HepG2 (cell line): ENCODE results near the gene SLC25A33. TPM values are rescaled to one million over a fixed set of nuclear protein-coding genes. Genes with fewer than 3 reads are reported as not detected.

Experiments used
- BHLHE40 ChIP-seq: IDR thresholded peaks from 2 replicates; pipeline ENCODE4 v1.6.1; 2011; ENCODE audit warnings: low read length, improper control_type of control experiment
- ERF ChIP-seq: IDR thresholded peaks from 2 replicates; pipeline ENCODE4 v1.6.1; 2018; ENCODE audit warnings: missing biosample characterization, missing genetic modification reagents
- FOXK1 ChIP-seq: sonication (generic); formaldehyde crosslinking; IDR thresholded peaks from 2 replicates; pipeline ENCODE4 v1.4.0; 2020; ENCODE audit warnings: low read depth, missing genetic modification reagents, borderline replicate concordance
- HOXA5 ChIP-seq: sonication (generic); formaldehyde crosslinking; IDR thresholded peaks from 2 replicates; pipeline ENCODE4 v1.4.0; 2020; ENCODE audit warnings: missing genetic modification reagents
- IRF1 ChIP-seq: sonication (generic); formaldehyde crosslinking; IDR thresholded peaks from 2 replicates; pipeline ENCODE4 v1.4.0; 2020; ENCODE audit warnings: low read depth, mild to moderate bottlenecking, missing genetic modification reagents
- KLF9 ChIP-seq: IDR thresholded peaks from 2 replicates; pipeline ENCODE4 v1.6.1; 2016; ENCODE audit warnings: low read depth
- MAF1 ChIP-seq: sonication (generic); formaldehyde crosslinking; IDR thresholded peaks from 2 replicates; pipeline ENCODE4 v1.5.0; 2020; ENCODE audit warnings: missing genetic modification reagents, borderline replicate concordance
- TFAP4 ChIP-seq: sonication (generic); IDR thresholded peaks from 2 replicates; pipeline ENCODE4 v1.6.1; 2016; ENCODE audit warnings: low read depth, borderline replicate concordance
- YY1 ChIP-seq: IDR thresholded peaks from 2 replicates; pipeline ENCODE4 v1.6.1; 2011; ENCODE audit warnings: low read length, low read depth, moderate library complexity, mild to moderate bottlenecking; ENCODE audit not compliant: insufficient read depth, insufficient replicate concordance
- ZBTB8A ChIP-seq: sonication (generic); formaldehyde crosslinking; IDR thresholded peaks from 2 replicates; pipeline ENCODE4 v1.4.0; 2020; ENCODE audit warnings: mild to moderate bottlenecking, low read depth, missing genetic modification reagents, borderline replicate concordance
- ZNF432 ChIP-seq: sonication (generic); formaldehyde crosslinking; IDR thresholded peaks from 2 replicates; pipeline ENCODE4 v1.5.0; 2020; ENCODE audit warnings: missing genetic modification reagents, mild to moderate bottlenecking, borderline replicate concordance
- ZNF484 ChIP-seq: sonication (generic); formaldehyde crosslinking; IDR thresholded peaks from 2 replicates; pipeline ENCODE4 v1.5.1; 2020; ENCODE audit warnings: mild to moderate bottlenecking, low read depth, missing genetic modification reagents, borderline replicate concordance
- ZNF547 ChIP-seq: sonication (generic); formaldehyde crosslinking; IDR thresholded peaks from 2 replicates; pipeline ENCODE4 v1.5.1; 2020; ENCODE audit warnings: mild to moderate bottlenecking, missing genetic modification reagents
- ZNF549 ChIP-seq: sonication (generic); formaldehyde crosslinking; IDR thresholded peaks from 2 replicates; pipeline ENCODE4 v1.5.0; 2020; ENCODE audit warnings: missing genetic modification reagents
- ZNF781 ChIP-seq: sonication (generic); formaldehyde crosslinking; IDR thresholded peaks from 2 replicates; pipeline ENCODE4 v1.5.1; 2020; ENCODE audit warnings: borderline replicate concordance, mild to moderate bottlenecking, missing genetic modification reagents; ENCODE audit errors: not compliant biosample characterization
- polyA plus RNA-seq, 8 experiments: library from polyadenylated mRNA; depleted of rRNA in 3 of 8; stranded (reverse) in 7 of 8; unstranded in 1 of 8; fragments of >200 nt; fragmentation: Illumina TruSeq in 4 of 8; extraction: Trizol in 4 of 8; gene quantifications; 2 replicates each; pipeline versions ENCODE4 v1.2.1 to v1.2.3, GENCODE V29; 2011 to 2016; ENCODE audit warnings: low read depth in 4 of 8, missing spikeins in 1 of 8, mixed read lengths in 1 of 8; ENCODE audit not compliant: insufficient read depth in 1 of 8
- total RNA-seq, 5 experiments: library from RNA; depleted of rRNA; stranded (reverse); fragments of >200 nt; fragmentation: Illumina TruSeq; extraction: Trizol; gene quantifications; 2 replicates each; pipeline ENCODE4 v1.2.3, GENCODE V29; 2016; ENCODE audit warnings: low read depth in 1 of 5
- TF ChIP-seq, protein P1 (sequence below): sonication (generic); formaldehyde crosslinking; conservative IDR thresholded peaks from 2 replicates; pipeline ENCODE4 v1.5.0; 2020; ENCODE audit warnings: missing genetic modification reagents
- TF ChIP-seq, protein P2 (sequence below): sonication (generic); formaldehyde crosslinking; conservative IDR thresholded peaks from 2 replicates; pipeline ENCODE4 v1.8.0; 2022; ENCODE audit warnings: mild to moderate bottlenecking, moderate library complexity, missing genetic modification reagents
- TF ChIP-seq, protein P3 (sequence below), 2 experiments: sonication (generic) in 1 of 2; formaldehyde crosslinking in 1 of 2; IDR thresholded peaks; 2 replicates each; pipeline versions ENCODE4 v1.4.0 to v1.6.1; 2016 to 2020; ENCODE audit warnings: borderline replicate concordance in 1 of 2, low read depth in 1 of 2, mild to moderate bottlenecking in 1 of 2, missing genetic modification reagents in 1 of 2

SLC25A33 gene
- total and polyA plus RNA-seq, 2 of the 13 experiments (the other 11 are each of a cell fraction or from before 2014, with no cell fraction given): 15.4 to 50.3 TPM

- TF ChIP-seq ZNF432 (CRISPR knock-in tag) (no peak), ZNF547 (CRISPR knock-in tag) (no peak), ZBTB8A (no peak), FOXK1 (CRISPR knock-in tag) (peak; percentile 59), ERF (CRISPR knock-in tag) (peak; percentile 92), HOXA5 (CRISPR knock-in tag) (0 out of 2 replicates have a peak, but pooled peaks have one; percentile 18), ZNF549 (CRISPR knock-in tag) (no peak), MAF1 (CRISPR knock-in tag) (no peak), TFAP4 (peak; percentile 56; the same call in 1 of the 2 replicates), KLF9 (CRISPR knock-in tag) (no peak; the same call in 1 of the 2 replicates), ZNF781 (CRISPR knock-in tag) (peak; percentile 46), IRF1 (CRISPR knock-in tag) (no peak), YY1 (peak; percentile 29), BHLHE40 (no peak; the same call in 1 of the 2 replicates), ZNF484 (no peak)
- TF ChIP-seq, protein P1, sequence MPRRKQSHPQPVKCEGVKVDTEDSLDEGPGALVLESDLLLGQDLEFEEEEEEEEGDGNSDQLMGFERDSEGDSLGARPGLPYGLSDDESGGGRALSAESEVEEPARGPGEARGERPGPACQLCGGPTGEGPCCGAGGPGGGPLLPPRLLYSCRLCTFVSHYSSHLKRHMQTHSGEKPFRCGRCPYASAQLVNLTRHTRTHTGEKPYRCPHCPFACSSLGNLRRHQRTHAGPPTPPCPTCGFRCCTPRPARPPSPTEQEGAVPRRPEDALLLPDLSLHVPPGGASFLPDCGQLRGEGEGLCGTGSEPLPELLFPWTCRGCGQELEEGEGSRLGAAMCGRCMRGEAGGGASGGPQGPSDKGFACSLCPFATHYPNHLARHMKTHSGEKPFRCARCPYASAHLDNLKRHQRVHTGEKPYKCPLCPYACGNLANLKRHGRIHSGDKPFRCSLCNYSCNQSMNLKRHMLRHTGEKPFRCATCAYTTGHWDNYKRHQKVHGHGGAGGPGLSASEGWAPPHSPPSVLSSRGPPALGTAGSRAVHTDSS (CRISPR knock-in tag): no peak
- TF ChIP-seq, protein P2, sequence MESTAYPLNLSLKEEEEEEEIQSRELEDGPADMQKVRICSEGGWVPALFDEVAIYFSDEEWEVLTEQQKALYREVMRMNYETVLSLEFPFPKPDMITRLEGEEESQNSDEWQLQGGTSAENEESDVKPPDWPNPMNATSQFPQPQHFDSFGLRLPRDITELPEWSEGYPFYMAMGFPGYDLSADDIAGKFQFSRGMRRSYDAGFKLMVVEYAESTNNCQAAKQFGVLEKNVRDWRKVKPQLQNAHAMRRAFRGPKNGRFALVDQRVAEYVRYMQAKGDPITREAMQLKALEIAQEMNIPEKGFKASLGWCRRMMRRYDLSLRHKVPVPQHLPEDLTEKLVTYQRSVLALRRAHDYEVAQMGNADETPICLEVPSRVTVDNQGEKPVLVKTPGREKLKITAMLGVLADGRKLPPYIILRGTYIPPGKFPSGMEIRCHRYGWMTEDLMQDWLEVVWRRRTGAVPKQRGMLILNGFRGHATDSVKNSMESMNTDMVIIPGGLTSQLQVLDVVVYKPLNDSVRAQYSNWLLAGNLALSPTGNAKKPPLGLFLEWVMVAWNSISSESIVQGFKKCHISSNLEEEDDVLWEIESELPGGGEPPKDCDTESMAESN (CRISPR knock-in tag): 0 out of 2 replicates have a peak, but pooled peaks have one; percentile 37
- TF ChIP-seq, protein P3, sequence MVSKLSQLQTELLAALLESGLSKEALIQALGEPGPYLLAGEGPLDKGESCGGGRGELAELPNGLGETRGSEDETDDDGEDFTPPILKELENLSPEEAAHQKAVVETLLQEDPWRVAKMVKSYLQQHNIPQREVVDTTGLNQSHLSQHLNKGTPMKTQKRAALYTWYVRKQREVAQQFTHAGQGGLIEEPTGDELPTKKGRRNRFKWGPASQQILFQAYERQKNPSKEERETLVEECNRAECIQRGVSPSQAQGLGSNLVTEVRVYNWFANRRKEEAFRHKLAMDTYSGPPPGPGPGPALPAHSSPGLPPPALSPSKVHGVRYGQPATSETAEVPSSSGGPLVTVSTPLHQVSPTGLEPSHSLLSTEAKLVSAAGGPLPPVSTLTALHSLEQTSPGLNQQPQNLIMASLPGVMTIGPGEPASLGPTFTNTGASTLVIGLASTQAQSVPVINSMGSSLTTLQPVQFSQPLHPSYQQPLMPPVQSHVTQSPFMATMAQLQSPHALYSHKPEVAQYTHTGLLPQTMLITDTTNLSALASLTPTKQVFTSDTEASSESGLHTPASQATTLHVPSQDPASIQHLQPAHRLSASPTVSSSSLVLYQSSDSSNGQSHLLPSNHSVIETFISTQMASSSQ (IDR thresholded peaks at IDR 0.05; ENCODE audit: low read depth): 0 out of 2 replicates have a peak, but pooled peaks have one; percentile 19
- TF ChIP-seq, protein P3 (CRISPR knock-in tag; IDR thresholded peaks at IDR 0.05; ENCODE audit: borderline replicate concordance): 0 out of 2 replicates have a peak, but pooled peaks have one; percentile 54
These were observed 1.2 kb upstream of the SLC25A33 start (continued) for GRCh38 chr1:9537863-9538668.
